Colonic mucosa (tissue), 4 donors: Measurements from ENCODE around the gene HEG1. TPM values are rescaled to one million over a fixed set of nuclear protein-coding genes. Genes with fewer than 3 reads are reported as not detected.

Source experiments
- DNase-seq: peaks from one replicate; pipeline ENCODE4 v3.0.0-alpha.2; 2020
- H3K27ac ChIP-seq: fragments of 200-600 bp; one replicate; pipeline ENCODE4 v1.8.0; 2021
- H3K27me3 ChIP-seq: fragments of 200-600 bp; one replicate; pipeline ENCODE4 v1.8.0; 2021
- H3K36me3 ChIP-seq: fragments of 200-600 bp; one replicate; pipeline ENCODE4 v1.8.0; 2021
- H3K4me1 ChIP-seq: fragments of 200-600 bp; one replicate; pipeline ENCODE4 v1.8.0; 2021; ENCODE audit warnings: mild to moderate bottlenecking
- H3K4me3 ChIP-seq: fragments of 200-600 bp; one replicate; pipeline ENCODE4 v1.8.0; 2021
- H3K9ac ChIP-seq, 2 donors: one replicate each; pipeline ENCODE4 v1.7.0; 2013; ENCODE audit warnings: control low read depth in 2 of 2, low read depth in 2 of 2, low read length in 2 of 2
- H3K9me3 ChIP-seq: fragments of 200-600 bp; one replicate; pipeline ENCODE4 v1.8.0; 2021
- CTCF ChIP-seq: fragments of 200-600 bp; IDR thresholded peaks from one replicate; pipeline ENCODE4 v1.8.0; 2022; ENCODE audit warnings: antibody characterized with exemption, mild to moderate bottlenecking
- intact Hi-C: fragments of 100-400 bp; cut with DNase I; formaldehyde crosslinking; loops from one replicate; pipeline ENCODE4 v1.14.1; 2022
- total RNA-seq, 2 donors: library from RNA; stranded (reverse); fragmentation: NEBNext Ultra II Directional in 1 of 2; extraction: Animal tissue kit (Norgen Biotek cat#: 25700) in 1 of 2; gene quantifications; one replicate each; pipeline ENCODE4 v1.2.1, GENCODE V29; 2021
- donor health status: healthy.
- donor health status: DM: no; HTN: no; CAD: no.
- donor health status: DM: no; HTN: no; CAD: no.

Gene HEG1
- total RNA-seq, 2 donors from 2014 or later, result 5.1 to 10.7 TPM

GRCh38 chr3:124918524-124918923 lies 137.3 kb downstream of the HEG1 start:
- intact Hi-C loops, result no loop called here
- H3K36me3 ChIP-seq, result peaks cover 5% of the 10 kb centered on the region
- no peak overlapping the region for H3K4me3 ChIP-seq
- no peaks in the 10 kb centered on the region for H3K9me3 ChIP-seq
- H3K27me3 ChIP-seq, result no peaks in the 10 kb centered on the region
- no peaks in the 10 kb centered on the region for H3K4me1 ChIP-seq
- H3K27ac ChIP-seq, result no peak overlapping the region
- DNase-seq, result no peak
- no peak overlapping the region for H3K9ac ChIP-seq
- TF ChIP-seq CTCF, result no peak

GRCh38 chr3:124916837-124917409 lies 138.9 kb downstream of the HEG1 start:
- H3K9ac ChIP-seq, result no peak overlapping the region
- H3K9me3 ChIP-seq, result no peaks in the 10 kb centered on the region
- no peak for TF ChIP-seq CTCF
- H3K27ac ChIP-seq, result no peak overlapping the region
- no peak for DNase-seq
- no peak overlapping the region for H3K4me3 ChIP-seq
- no peaks in the 10 kb centered on the region for H3K27me3 ChIP-seq
- no peaks in the 10 kb centered on the region for H3K4me1 ChIP-seq
- H3K36me3 ChIP-seq, result peaks cover 5% of the 10 kb centered on the region
- intact Hi-C loops, result no loop called here

Other genes starting within 250 kb of the HEG1 start
- 10 to 100 TPM; 74.4 to 74.8 TPM for gene ITGB5, start 168.6 kb downstream of the HEG1 start, total RNA-seq
- 100 to 1,000 TPM; 360 to 853 TPM for gene MUC13, start 121.2 kb downstream of the HEG1 start, total RNA-seq
- gene SLC12A8, start 156.8 kb upstream of the HEG1 start, total RNA-seq, result 10 to 100 TPM; 20.7 to 33.7 TPM